Keratinocyte (primary cell): ENCODE measurements around the gene SIX5. TPM values are rescaled to one million over a fixed set of nuclear protein-coding genes. Genes with fewer than 3 reads are reported as not detected.

Source experiments
- DNase-seq: peaks from one replicate; pipeline ENCODE4 v3.0.0-alpha.2; 2011; ENCODE audit warnings: low read depth, missing footprints, low spot score
- FAIRE-seq: peaks from 2 replicates; lab custom pipeline; 2011; peaks lifted over from hg19 to GRCh38; lab: Jason Lieb, UNC
- H2AFZ ChIP-seq: 2 replicates; pipeline ENCODE4 v1.6.0; 2012; ENCODE audit warnings: low read length, control low read depth, inconsistent platforms; ENCODE audit not compliant: control insufficient read depth
- H3K27ac ChIP-seq: 2 replicates; pipeline ENCODE4 v1.5.1; 2011; ENCODE audit warnings: low read length; ENCODE audit not compliant: control insufficient read depth, insufficient read depth
- H3K27me3 ChIP-seq: 3 replicates; pipeline ENCODE4 v1.6.0; 2011; ENCODE audit warnings: low read length; ENCODE audit not compliant: control insufficient read depth, insufficient read depth; ENCODE audit errors: extremely low read depth
- H3K36me3 ChIP-seq, 2 experiments: 2 replicates in 1 of 2; 3 replicates in 1 of 2; pipeline ENCODE4 v1.5.1; 2011; ENCODE audit warnings: low read length in 2 of 2, mild to moderate bottlenecking in 1 of 2; ENCODE audit not compliant: control insufficient read depth in 2 of 2, insufficient read depth in 2 of 2; ENCODE audit errors: extremely low read depth in 1 of 2
- H3K4me1 ChIP-seq: 3 replicates; pipeline ENCODE4 v1.5.1; 2011; ENCODE audit warnings: low read length; ENCODE audit not compliant: control insufficient read depth, insufficient read depth; ENCODE audit errors: extremely low read depth
- H3K4me2 ChIP-seq: 3 replicates; pipeline ENCODE4 v1.6.0; 2011; ENCODE audit warnings: low read depth, low read length; ENCODE audit not compliant: control insufficient read depth, insufficient read depth; ENCODE audit errors: extremely low read depth
- H3K4me3 ChIP-seq, 3 experiments: fragments of 200-600 bp in 1 of 3; sonication (generic) in 1 of 3; 2 replicates in 2 of 3; 3 replicates in 1 of 3; pipeline ENCODE4 v1.5.1; 2011 to 2016; ENCODE audit warnings: low read length in 3 of 3, mild to moderate bottlenecking in 3 of 3, control low read depth in 2 of 3, inconsistent platforms in 1 of 3, low read depth in 1 of 3, mixed read lengths in 1 of 3, mixed run types in 1 of 3, moderate library complexity in 1 of 3; ENCODE audit not compliant: control insufficient read depth in 2 of 3, insufficient read depth in 2 of 3; ENCODE audit errors: extremely low read depth in 1 of 3
- H3K79me2 ChIP-seq: 2 replicates; pipeline ENCODE4 v1.6.0; 2012; ENCODE audit warnings: low read length; ENCODE audit not compliant: control insufficient read depth, insufficient read depth
- H3K9ac ChIP-seq: 3 replicates; pipeline ENCODE4 v1.6.0; 2011; ENCODE audit warnings: low read length; ENCODE audit not compliant: control insufficient read depth, insufficient read depth; ENCODE audit errors: extremely low read depth
- H3K9me1 ChIP-seq: 3 replicates; pipeline ENCODE4 v1.6.0; 2011; ENCODE audit warnings: low read length; ENCODE audit not compliant: control insufficient read depth, insufficient read depth; ENCODE audit errors: extremely low read depth
- H3K9me3 ChIP-seq: 2 replicates; pipeline ENCODE4 v1.5.1; 2012; ENCODE audit warnings: low read depth, low read length; ENCODE audit not compliant: control insufficient read depth
- H4K20me1 ChIP-seq: 3 replicates; pipeline ENCODE4 v1.6.0; 2011; ENCODE audit warnings: low read length; ENCODE audit not compliant: control insufficient read depth, insufficient read depth; ENCODE audit errors: extremely low read depth
- CTCF ChIP-seq, 3 experiments: IDR thresholded peaks in 1 of 3; conservative IDR thresholded peaks in 1 of 3; optimal IDR thresholded peaks in 1 of 3; 2 replicates in 2 of 3; 3 replicates in 1 of 3; pipeline versions ENCODE3 to v1.5.1; 2011; ENCODE audit warnings: low read length in 3 of 3, mild to moderate bottlenecking in 3 of 3, moderate library complexity in 2 of 3, control low read depth in 1 of 3, inconsistent platforms in 1 of 3; ENCODE audit not compliant: insufficient read depth in 2 of 3; ENCODE audit errors: extremely low read depth in 1 of 3
- EZH2 ChIP-seq: IDR thresholded peaks from one replicate; pipeline ENCODE4 v1.6.1; 2012; ENCODE audit warnings: inconsistent platforms, mild to moderate bottlenecking, low read length, moderate library complexity
- dilution Hi-C: fragments of 300-500 bp; cut with MboI; formaldehyde crosslinking; loops from one replicate; pipeline ENCODE4 v1.7.0; 2020; ENCODE audit warnings: low sequenced_read_pairs; ENCODE audit not compliant: extremely low pct_ligation_motif_present
- polyA plus RNA-seq, 5 experiments: library from polyadenylated mRNA; depleted of rRNA in 3 of 5; stranded (reverse) in 3 of 5; stranded (forward) in 1 of 5; unstranded in 1 of 5; fragments of >200 nt; gene quantifications; 1 replicate in 1 of 5; 2 replicates in 3 of 5; 3 replicates in 1 of 5; pipeline versions ENCODE4 v1.2.1 to v1.2.3, GENCODE V29; 2011 to 2012; ENCODE audit warnings: missing spikeins in 2 of 5, low read depth in 1 of 5, low replicate concordance in 1 of 5

Gene SIX5
- polyA plus RNA-seq, 1 donor (not counting 4 experiments of a cell fraction or from before 2014, with no cell fraction given), result 1.3 TPM

- H3K9ac ChIP-seq, result no peak overlapping the region
These were observed 12.4 kb upstream of the SIX5 start for GRCh38 chr19:45781214-45782161.

GRCh38 chr19:45780448-45781213 lies 11.6 kb upstream of the SIX5 start:
- Histone ChIP-seq H3K9me3 (no peaks in the 10 kb centered on the region), H3K4me1 (peaks cover 33% of the 10 kb centered on the region), H3K27me3 (no peaks in the 10 kb centered on the region), H3K36me3 (peaks cover 13 to 17% of the 10 kb centered on the region in 2 experiments), H3K4me2 (no peak overlapping the region), H4K20me1 (peaks cover 13% of the 10 kb centered on the region), H3K4me3 (no peak overlapping the region), H3K9ac (no peak overlapping the region), H3K27ac (no peak overlapping the region), H3K79me2 (no peaks in the 10 kb centered on the region), H2AFZ (no peak overlapping the region), H3K9me1 (no peaks in the 10 kb centered on the region)
- dilution Hi-C loops, result no loop called here
- no peak for TF ChIP-seq CTCF (optimal IDR thresholded peaks at IDR 0.05 in 1 of 3, IDR thresholded peaks at IDR 0.05 in 1 of 3, conservative IDR thresholded peaks at IDR 0.05 in 1 of 3; ENCODE audit: extremely low read depth in 1 of 3, insufficient read depth in 2 of 3, low read length in 3 of 3)
- TF ChIP-seq EZH2, result no peak
- FAIRE-seq (no peak), DNase-seq (no peak)

More at GRCh38 chr19:45781214-45782161, 12.4 kb upstream of the SIX5 start:
- H3K9me1 ChIP-seq, result no peaks in the 10 kb centered on the region
- H4K20me1 ChIP-seq, result peaks cover 13% of the 10 kb centered on the region
- FAIRE-seq (no peak), DNase-seq (no peak)
- peaks cover 33% of the 10 kb centered on the region for H3K4me1 ChIP-seq
- H3K27ac ChIP-seq, result no peak overlapping the region
- H3K4me3 ChIP-seq, result peak overlapping the region in 1 of 3 experiments; percentile 34
- dilution Hi-C loops, result no loop called here
- H3K36me3 ChIP-seq, result peaks cover 17 to 19% of the 10 kb centered on the region in 2 experiments
- H3K9me3 ChIP-seq, result no peaks in the 10 kb centered on the region
- no peaks in the 10 kb centered on the region for H3K27me3 ChIP-seq
- peak overlapping the region; percentile 16 for H3K4me2 ChIP-seq
- TF ChIP-seq EZH2 (no peak), CTCF (optimal IDR thresholded peaks at IDR 0.05 in 1 of 3, IDR thresholded peaks at IDR 0.05 in 1 of 3, conservative IDR thresholded peaks at IDR 0.05 in 1 of 3; ENCODE audit: extremely low read depth in 1 of 3, insufficient read depth in 2 of 3, low read length in 3 of 3) (no peak)
- no peak overlapping the region for H2AFZ ChIP-seq
- H3K79me2 ChIP-seq, result no peaks in the 10 kb centered on the region
